SH-SY5Y (cell line): ENCODE results near the gene MAJIN.
A peak's percentile ranks its signal among the peaks of the same experiment; 100 is the strongest.

Experiments used
- GATA2 ChIP-seq: IDR thresholded peaks from 2 replicates; pipeline ENCODE4 v1.6.1; 2011; ENCODE audit warnings: mild to moderate bottlenecking, low read depth, low read length
- GATA3 ChIP-seq: IDR thresholded peaks from 2 replicates; pipeline ENCODE4 v1.6.1; 2011; ENCODE audit warnings: low read depth, mild to moderate bottlenecking, low read length, moderate library complexity

Gene MAJIN

GRCh38 chr11:64998141-64998540, 26.2 kb upstream of the MAJIN start:
- TF ChIP-seq GATA2 (no peak), GATA3 (no peak)

DNA sequence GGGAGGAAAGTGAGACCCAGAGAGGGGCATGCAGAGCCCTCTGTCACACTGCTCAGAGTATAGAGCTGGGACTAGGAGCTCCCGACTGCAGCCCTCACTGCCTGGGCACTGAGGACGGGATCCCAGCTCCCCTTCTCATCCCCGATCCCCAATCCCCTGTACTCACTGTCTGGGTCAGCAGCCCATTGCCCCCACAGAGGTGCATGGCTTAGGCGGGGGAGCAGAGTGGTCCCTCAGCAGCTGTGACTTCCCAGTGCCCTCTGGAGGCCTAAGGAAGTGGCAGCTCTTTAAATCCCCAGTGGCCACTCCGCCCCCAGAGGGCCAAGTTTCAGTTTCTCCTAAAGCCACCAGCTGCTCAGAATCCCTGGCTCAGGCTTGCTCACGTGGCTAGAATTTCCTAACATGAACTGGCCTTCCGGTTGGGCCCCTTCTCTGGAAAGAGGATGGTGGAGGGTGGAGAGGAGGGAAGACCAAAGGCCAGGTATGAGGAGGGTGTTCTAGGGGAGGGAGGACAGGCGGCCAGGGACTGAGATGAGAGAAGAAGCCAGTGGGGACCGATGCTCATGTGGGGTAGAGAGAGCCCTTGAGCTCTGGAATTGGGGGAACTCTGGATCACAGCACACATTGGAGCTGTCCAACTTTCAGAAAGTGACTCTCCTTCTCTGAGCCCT, 24.9 kb upstream of the MAJIN start, which contains the start of gene BATF2:
TSS of gene BATF2 (minus strand) at position 262 of the 671 bp plus-strand sequence. CDS start at position 205, 57 bp downstream.
- TF ChIP-seq GATA2 (no peak), GATA3 (no peak)

DNA sequence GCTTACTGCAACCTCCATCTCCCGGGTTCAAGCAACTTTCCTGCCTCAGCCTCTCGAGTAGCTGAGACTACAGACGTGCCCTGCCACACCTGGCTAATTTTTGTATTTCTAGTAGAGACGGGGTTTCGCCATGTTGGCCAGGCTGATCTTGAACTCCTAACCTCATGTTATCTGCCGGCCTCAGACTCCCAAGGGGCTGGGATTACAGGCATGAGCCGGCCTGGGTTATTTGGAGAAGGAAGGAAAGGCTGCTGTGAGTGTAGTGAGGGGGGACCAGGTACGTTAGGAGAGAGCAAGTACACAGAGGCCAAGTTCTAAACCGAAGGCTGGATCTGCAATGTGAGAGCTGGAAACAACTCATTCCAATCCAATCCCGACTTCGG, 24.4 kb upstream of the MAJIN start:
- no peak for TF ChIP-seq GATA2
- TF ChIP-seq GATA3, result no peak

GRCh38 chr11:64994318-64994717, 22.4 kb upstream of the MAJIN start:
- TF ChIP-seq GATA3, result no peak
- TF ChIP-seq GATA2, result no peak

- TF ChIP-seq GATA2 (no peak), GATA3 (no peak)
These were observed 18.5 kb upstream of the MAJIN start for GRCh38 chr11:64990222-64990923.

GRCh38 chr11:64989416-64989815, 17.5 kb upstream of the MAJIN start:
- TF ChIP-seq GATA3 (no peak), GATA2 (no peak)

DNA sequence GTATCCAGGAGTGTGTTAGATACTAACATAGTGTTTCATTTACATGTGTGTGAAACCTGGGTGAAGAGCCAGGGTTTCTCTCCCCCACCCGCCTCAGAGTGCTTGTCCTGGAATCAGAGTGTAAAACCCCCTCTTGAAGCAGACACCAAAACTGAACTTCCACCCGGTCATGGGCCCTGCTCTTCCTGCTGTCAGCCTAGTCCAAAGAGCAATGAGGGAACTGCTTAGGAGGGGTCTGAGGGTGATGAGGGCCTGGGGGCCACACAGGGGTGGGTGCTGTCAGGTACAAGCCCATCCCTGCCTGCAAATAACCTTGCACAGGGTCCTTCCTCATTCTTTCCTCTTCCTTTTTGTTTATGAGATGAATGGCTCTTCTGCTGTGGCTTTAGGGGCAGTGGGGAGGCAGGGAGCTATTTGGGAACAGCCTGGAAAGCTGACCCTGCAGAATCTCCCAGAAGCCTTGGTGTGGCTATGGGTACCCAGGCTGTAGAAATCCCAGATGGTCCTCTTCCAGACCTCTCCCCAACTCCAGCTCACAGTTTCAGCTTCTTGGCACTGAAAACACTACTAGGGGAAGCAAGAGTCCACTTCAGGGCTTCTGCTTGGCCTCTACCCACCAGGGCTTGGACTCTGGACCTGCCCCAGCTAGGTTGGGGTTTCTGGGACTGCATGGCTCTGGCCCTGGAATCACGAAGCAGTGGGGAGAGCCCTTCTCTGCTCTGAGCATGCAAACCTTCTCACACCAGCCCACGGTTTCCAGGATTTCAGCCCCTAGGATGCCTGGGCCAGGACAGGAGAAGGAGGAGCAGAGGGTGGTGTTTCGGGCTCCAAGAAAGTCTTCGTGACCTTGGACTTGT, 16.3 kb upstream of the MAJIN start:
- TF ChIP-seq GATA3 (no peak), GATA2 (no peak)

DNA sequence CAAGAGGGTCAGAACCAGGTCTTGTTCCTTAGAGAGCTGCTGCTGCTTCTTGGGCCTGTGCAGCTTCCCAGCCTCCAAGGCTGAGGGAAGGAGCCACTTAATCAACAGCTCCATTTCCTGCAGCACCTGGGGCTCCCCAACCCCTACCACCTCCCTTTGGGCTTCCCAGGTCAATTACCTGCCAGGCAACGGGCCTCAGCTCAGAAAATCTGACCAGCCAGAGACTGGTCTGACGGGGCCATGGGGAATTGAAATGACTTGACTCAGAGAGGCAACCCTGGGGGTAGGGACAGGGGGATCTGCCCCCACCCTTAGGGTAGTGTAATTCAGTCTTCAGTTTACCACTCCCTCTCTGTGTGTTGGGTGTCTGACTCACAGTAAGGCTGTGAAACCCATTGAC, 4.7 kb upstream of the MAJIN start:
- no peak for TF ChIP-seq GATA2

- TF ChIP-seq GATA3, result no peak
- TF ChIP-seq GATA2, result no peak
These were observed 2.2 kb upstream of the MAJIN start for GRCh38 chr11:64974124-64974523.

DNA sequence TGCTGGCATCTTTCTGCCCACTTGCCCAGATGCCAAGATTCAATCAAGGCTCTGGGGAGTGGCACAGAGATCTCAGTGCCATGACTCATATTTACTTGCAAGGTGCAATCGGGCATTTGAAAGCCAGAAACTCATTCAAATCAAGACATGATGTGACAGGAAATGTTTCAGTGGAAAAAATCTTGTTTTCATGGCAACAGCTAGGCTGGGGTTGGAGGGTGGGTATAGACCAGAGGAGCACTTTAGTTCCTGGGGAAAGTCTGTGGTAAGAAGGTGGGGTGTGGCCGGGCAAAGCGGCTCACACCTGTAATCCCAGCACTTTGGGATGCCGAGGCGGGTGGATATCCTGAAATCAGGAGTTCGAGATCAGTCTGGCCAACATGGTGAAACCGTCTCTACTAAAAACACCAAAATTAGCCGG, 1.2 kb downstream of the MAJIN start:
- TF ChIP-seq GATA3 (no peak), GATA2 (no peak)

DNA sequence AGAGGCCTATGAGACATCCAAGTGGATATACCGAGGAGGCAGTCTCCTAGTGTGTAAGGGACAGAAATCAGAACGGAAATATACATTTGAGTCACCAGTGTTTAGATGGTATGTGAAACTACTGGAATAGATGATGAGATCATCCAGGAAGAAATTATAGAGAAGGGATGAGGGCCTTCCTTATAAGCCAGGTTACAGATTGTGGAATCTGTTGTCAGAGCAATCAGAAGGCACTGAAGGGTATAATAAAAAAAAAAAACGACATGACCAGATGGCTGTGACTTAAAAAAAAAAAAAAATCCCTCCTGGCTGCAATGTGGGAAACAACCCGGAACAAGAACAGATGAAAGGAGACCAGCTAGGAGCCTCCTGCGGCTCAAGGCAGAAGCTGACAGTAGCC, 2.7 kb downstream of the MAJIN start:
- no peak for TF ChIP-seq GATA2
- no peak for TF ChIP-seq GATA3

DNA sequence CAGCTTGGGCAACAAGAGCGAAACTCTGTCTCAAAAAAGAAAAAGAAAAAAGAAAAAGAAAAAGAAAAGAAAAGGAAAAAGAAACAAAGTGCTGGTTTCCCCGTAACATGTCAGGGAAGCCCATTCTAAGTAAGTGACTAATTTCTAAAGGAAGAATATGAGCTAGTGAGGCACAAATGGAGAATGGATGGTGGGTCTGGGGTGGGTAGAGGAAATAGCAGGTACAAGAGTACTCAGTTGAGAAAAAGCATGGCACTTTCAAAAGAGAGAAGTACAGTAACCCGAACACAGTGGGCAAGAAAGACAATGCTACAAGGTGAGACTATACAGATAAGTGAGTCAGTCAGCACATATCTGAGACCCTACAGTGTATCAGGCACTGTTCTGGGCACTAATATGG, 4.5 kb downstream of the MAJIN start:
- TF ChIP-seq GATA2 (no peak), GATA3 (no peak)

DNA sequence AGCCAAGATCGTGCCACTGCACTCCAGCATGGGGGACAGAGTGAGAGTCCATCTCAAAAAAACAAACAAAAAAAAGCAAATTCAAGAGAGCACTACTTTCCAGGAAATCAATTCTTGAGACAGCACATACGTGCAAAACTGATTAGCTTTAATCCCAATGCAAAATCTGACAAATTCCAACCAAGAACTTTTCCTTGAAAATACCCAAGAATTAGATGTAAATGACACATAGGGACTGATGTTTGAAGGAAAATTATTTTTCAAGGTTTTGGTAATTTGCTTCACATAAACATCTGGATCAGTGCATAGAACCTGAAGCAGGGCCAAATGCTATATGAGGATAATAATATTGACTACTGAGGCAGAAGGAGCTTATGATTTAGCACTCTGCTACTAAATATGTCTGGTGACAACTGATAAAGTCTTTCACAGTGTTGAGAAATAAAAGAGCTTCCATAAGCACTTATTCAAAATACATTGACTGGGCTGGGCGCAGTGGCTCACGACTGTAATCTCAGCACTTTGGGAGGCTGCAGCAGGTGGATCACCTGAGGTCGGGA, 8.8 kb downstream of the MAJIN start:
- TF ChIP-seq GATA3, result no peak
- TF ChIP-seq GATA2, result no peak

DNA sequence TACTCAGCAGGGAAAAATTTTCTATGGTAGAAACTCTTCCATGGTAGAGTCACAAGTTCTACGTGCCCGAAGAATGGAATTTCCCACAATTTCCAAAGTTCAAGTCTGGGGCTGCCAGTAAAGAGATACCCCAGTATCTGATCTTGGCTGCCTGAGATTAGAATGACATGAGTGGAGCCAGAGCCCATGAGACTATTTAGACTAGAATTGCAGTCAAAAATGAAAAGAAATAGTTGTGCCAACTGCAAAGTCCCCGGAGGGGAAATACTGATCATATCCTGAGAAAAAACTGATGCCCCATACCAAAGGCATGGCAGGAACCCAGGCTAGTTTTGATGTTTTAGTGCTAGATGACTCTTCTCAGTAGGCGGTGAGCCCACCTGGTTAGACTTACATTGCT, 11.2 kb downstream of the MAJIN start:
- TF ChIP-seq GATA2 (peak; percentile 82), GATA3 (peak; percentile 40)
